Natural killer cell treated with Interleukin-12 subunit alpha and Interleukin-12 subunit beta and Interleukin-15 and Interleukin-18, amount 100 ng/mL, for 72 hours (primary cell): ENCODE results near the gene CTRL. TPM values are rescaled to one million over a fixed set of nuclear protein-coding genes. Genes with fewer than 3 reads are reported as not detected.

ENCODE experiments used
- ATAC-seq, 2 donors: fragments of 150-1000 bp; cut with Tn5 transposase in 1 of 2; sonication (Bioruptor Pico), chemical (Tn5 transposase) in 1 of 2; 2 replicates each; pipeline ENCODE4 v1.10.0; 2021
- DNase-seq: peaks from one replicate; pipeline ENCODE4 v3.0.0; 2022; ENCODE audit warnings: low spot score
- H3K27ac Mint-ChIP-seq, 2 donors: 1 replicate in 1 of 2; 2 replicates in 1 of 2; pipeline ENCODE4 v1.8.0; 2022; ENCODE audit warnings: mixed read lengths in 2 of 2, mild to moderate bottlenecking in 1 of 2, moderate library complexity in 1 of 2
- H3K27me3 Mint-ChIP-seq, 2 donors: 1 replicate in 1 of 2; 2 replicates in 1 of 2; pipeline ENCODE4 v1.8.0; 2022; ENCODE audit warnings: mixed read lengths in 2 of 2
- H3K36me3 Mint-ChIP-seq: one replicate; pipeline ENCODE4 v1.8.0; 2022; ENCODE audit warnings: mixed read lengths
- H3K4me1 Mint-ChIP-seq, 2 donors: 1 replicate in 1 of 2; 2 replicates in 1 of 2; pipeline ENCODE4 v1.8.0; 2022; ENCODE audit warnings: low read depth in 2 of 2, mixed read lengths in 2 of 2, mild to moderate bottlenecking in 1 of 2
- H3K4me3 Mint-ChIP-seq: one replicate; pipeline ENCODE4 v1.8.0; 2022; ENCODE audit warnings: mixed read lengths
- H3K9me3 Mint-ChIP-seq: 2 replicates; pipeline ENCODE4 v1.8.0; 2022; ENCODE audit warnings: mixed read lengths
- total RNA-seq, 2 donors: library from RNA; stranded (reverse); gene quantifications; one replicate each; pipeline ENCODE4 v1.2.3, GENCODE V29; 2022

CTRL gene
- total RNA-seq, 2 donors from 2014 or later, result 8.4 to 15.6 TPM

DNA sequence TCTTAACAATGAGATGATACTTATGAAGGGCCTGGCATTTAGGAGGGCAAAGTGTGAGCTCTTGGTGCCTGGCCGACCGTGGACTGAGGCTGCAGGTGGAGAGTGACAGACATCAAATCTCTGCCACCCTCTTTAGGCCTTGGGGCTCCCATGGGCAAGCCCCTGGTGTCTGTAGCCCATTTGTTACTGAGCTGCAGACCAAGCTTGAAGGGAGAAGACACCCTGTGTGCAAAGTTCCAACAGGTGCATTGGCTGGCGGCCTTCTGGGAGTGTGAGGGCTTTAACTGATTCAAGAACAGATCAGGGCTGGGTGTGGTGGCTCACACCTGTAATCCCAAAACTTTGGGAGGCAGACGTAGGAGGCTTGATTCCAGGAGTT lies 789 bp upstream of the CTRL start:
- H3K4me1 Mint-ChIP-seq, result peaks cover 24 to 28% of the 10 kb centered on the region in 2 donors
- DNase-seq (no peak), ATAC-seq (no peak)
- no peak overlapping the region for H3K27ac Mint-ChIP-seq
- no peaks in the 10 kb centered on the region for H3K27me3 Mint-ChIP-seq
- peaks cover 16% of the 10 kb centered on the region for H3K36me3 Mint-ChIP-seq
- H3K4me3 Mint-ChIP-seq, result no peak overlapping the region
- no peaks in the 10 kb centered on the region for H3K9me3 Mint-ChIP-seq

DNA sequence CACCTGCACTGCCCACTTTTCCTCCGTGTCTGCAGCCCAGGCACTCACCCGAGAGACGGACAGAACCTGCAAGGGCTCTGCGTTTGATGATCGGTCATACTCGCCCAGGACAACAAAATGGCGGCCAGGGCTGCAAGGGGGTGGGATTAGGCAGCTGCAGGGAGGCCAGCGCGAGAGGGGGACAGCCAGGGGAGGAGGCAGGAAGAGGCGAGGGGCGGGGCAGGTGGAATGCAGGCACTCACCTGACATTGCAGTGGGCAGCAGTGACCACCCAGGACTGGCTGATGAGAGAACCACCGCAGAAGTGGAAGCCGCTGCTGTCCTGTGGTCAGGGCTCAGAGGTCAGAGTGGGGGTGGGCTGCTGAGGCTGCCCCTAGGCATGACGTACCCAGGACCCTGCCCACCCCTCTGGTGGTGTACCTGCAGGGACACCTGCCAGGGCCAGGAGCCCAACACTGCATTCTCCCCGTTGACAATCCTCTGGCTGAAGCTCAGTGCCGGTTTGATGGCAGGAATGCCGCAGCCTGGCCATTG lies 917 bp downstream of the CTRL start:
- no peaks in the 10 kb centered on the region for H3K27me3 Mint-ChIP-seq
- H3K36me3 Mint-ChIP-seq, result peaks cover 9% of the 10 kb centered on the region
- H3K4me1 Mint-ChIP-seq, result peaks cover 16 to 19% of the 10 kb centered on the region in 2 donors
- no peak overlapping the region for H3K27ac Mint-ChIP-seq
- no peak for ATAC-seq
- no peaks in the 10 kb centered on the region for H3K9me3 Mint-ChIP-seq
- DNase-seq, result no peak
- no peak overlapping the region for H3K4me3 Mint-ChIP-seq

DNA sequence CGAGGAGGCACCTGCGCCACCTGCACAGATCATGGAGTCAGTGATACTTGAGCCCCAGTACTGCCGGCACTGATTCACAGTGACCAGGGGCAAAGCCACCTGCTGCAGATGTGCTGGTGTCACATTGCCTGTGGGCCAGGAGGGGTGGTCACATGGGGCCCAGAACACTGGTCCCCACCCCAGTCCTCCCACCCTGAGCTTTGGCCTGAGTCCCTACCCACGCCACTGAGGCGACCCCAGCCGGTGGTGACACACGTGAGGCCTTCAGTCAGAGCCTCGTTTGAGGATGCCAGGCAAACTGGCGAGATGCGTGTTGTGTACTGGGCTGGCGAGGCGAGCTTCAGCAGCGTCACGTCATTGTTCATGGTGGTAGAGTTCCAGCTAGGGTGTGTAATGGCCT lies 1.5 kb downstream of the CTRL start:
- DNase-seq, result no peak
- H3K27ac Mint-ChIP-seq, result no peak overlapping the region
- H3K27me3 Mint-ChIP-seq, result no peaks in the 10 kb centered on the region
- ATAC-seq, result no peak
- peaks cover 3% of the 10 kb centered on the region for H3K36me3 Mint-ChIP-seq
- peaks cover 10 to 13% of the 10 kb centered on the region in 2 donors for H3K4me1 Mint-ChIP-seq
- H3K9me3 Mint-ChIP-seq, result no peaks in the 10 kb centered on the region
- H3K4me3 Mint-ChIP-seq, result no peak overlapping the region

DNA sequence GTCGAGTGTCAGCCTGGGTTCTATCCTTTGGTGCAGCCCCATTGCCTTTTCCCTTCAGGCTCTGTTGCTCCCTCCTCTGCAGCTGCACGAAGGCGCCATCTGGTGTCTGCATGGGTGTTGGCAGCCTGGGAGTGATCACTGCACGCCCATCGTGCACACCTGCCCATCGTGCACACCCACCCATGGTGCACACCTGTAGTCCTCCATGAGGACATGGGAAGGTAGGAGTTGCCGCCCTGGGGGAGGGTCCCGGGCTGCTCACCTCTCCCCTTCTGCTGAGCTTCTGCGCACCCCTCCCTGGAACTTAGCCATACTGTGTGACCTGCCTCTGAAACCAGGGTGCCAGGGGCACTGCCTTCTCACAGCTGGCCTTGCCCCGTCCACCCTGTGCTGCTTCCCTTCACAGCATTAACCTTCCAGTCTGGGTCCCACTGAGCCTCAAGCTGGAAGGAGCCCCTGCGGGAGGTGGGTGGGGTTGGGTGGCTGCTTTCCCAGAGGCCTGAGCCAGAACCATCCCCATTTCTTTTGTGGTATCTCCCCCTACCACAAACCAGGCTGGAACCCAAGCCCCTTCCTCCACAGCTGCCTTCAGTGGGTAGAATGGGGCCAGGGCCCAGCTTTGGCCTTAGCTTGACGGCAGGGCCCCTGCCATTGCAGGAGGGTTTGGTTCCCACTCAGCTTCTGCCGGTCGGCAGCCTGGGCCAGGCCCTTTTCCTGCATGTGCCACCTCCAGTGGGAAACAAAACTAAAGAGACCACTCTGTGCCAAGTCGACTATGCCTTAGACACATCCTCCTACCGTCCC lies 2.9 kb downstream of the CTRL start:
- H3K27me3 Mint-ChIP-seq, result no peaks in the 10 kb centered on the region
- no peaks in the 10 kb centered on the region for H3K9me3 Mint-ChIP-seq
- peaks cover 1 to 9% of the 10 kb centered on the region in 2 donors for H3K4me1 Mint-ChIP-seq
- H3K36me3 Mint-ChIP-seq, result no peaks in the 10 kb centered on the region
- no peak overlapping the region for H3K27ac Mint-ChIP-seq
- peak; percentile 77 for DNase-seq
- no peak overlapping the region for H3K4me3 Mint-ChIP-seq
- ATAC-seq, result peak; percentile 71

DNA sequence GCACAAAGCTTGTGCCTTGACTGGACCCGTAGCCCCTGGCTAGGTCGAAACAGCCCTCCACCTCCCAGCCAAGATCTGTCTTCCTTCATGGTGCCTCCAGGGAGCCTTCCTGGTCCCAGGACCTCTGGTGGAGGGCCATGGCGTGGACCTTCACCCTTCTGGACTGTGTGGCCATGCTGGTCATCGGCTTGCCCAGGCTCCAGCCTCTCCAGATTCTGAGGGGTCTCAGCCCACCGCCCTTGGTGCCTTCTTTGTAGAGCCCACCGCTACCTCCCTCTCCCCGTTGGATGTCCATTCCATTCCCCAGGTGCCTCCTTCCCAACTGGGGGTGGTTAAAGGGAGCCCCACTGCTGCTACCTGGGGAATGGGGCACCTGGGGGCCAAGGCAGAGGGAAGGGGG lies 3.5 kb downstream of the CTRL start:
- Mint-ChIP-seq H3K27ac (no peak overlapping the region), H3K4me3 (no peak overlapping the region), H3K36me3 (no peaks in the 10 kb centered on the region), H3K9me3 (no peaks in the 10 kb centered on the region), H3K4me1 (peaks cover 0 to 9% of the 10 kb centered on the region in 2 donors), H3K27me3 (no peaks in the 10 kb centered on the region)
- no peak for DNase-seq
- no peak for ATAC-seq

DNA sequence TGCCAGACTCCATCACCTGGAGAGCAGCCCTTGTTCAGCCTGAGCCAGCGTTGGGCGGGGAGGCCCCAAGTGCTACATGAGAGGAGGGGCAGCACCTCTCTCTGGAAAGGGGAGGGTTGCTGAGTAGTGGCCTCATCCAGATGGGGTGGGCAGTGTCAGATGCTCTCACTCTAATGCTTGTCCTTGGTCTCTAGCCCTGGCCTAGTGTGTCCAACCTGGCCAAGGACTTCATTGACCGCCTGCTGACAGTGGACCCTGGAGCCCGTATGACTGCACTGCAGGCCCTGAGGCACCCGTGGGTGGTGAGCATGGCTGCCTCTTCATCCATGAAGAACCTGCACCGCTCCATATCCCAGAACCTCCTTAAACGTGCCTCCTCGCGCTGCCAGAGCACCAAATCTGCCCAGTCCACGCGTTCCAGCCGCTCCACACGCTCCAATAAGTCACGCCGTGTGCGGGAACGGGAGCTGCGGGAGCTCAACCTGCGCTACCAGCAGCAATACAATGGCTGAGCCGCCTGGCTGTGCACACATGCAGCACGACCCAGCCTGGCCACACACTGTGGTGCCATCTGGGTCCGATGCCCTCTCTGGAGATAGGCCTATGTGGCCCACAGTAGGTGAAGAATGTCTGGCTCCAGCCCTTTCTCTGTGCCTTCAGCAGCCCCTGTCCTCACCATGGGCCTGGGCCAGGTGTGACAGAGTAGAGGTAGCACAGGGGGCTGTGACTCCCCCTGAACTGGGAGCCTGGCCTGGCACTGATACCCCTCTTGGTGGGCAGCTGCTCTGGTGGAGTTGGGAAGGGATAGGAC lies 4.3 kb downstream of the CTRL start:
- Mint-ChIP-seq H3K27me3 (no peaks in the 10 kb centered on the region), H3K4me3 (no peak overlapping the region), H3K9me3 (no peaks in the 10 kb centered on the region), H3K27ac (no peak overlapping the region), H3K4me1 (peaks cover 0 to 10% of the 10 kb centered on the region in 2 donors), H3K36me3 (no peaks in the 10 kb centered on the region)
- DNase-seq (no peak), ATAC-seq (no peak)

DNA sequence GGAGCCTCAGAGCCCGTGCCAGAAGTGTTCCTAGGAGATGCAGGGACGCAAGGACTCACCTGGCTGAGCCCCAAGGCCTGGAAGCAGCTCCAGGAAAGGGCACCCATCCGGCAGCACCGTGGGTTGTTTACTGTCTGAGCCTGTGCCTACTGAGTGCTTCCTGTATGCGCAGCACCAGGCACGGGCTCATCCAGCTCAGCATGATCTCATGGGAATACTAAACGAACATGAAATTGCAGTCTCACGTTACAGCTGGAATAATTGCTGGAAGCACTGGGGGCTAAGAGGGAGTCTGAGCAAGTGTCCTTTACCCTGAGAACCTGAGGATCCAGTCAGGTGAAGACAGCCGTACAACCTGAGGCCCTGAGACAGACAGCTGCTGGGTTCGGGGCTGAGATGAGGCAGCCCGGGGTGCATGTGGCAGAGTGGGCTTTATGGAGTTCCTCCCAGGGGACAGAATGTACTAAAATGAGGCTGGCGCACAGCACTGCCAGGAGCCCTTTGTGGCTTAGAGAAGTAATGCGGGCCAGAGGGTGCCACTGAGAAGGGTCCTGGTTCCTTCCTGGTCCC lies 5.4 kb downstream of the CTRL start:
- no peak overlapping the region for H3K4me3 Mint-ChIP-seq
- peak overlapping the region in 1 of 2 donors; percentile 39 for H3K27ac Mint-ChIP-seq
- H3K36me3 Mint-ChIP-seq, result no peaks in the 10 kb centered on the region
- H3K4me1 Mint-ChIP-seq, result peaks cover 0 to 12% of the 10 kb centered on the region in 2 donors
- DNase-seq (no peak), ATAC-seq (no peak)
- H3K9me3 Mint-ChIP-seq, result no peaks in the 10 kb centered on the region
- H3K27me3 Mint-ChIP-seq, result no peaks in the 10 kb centered on the region

DNA sequence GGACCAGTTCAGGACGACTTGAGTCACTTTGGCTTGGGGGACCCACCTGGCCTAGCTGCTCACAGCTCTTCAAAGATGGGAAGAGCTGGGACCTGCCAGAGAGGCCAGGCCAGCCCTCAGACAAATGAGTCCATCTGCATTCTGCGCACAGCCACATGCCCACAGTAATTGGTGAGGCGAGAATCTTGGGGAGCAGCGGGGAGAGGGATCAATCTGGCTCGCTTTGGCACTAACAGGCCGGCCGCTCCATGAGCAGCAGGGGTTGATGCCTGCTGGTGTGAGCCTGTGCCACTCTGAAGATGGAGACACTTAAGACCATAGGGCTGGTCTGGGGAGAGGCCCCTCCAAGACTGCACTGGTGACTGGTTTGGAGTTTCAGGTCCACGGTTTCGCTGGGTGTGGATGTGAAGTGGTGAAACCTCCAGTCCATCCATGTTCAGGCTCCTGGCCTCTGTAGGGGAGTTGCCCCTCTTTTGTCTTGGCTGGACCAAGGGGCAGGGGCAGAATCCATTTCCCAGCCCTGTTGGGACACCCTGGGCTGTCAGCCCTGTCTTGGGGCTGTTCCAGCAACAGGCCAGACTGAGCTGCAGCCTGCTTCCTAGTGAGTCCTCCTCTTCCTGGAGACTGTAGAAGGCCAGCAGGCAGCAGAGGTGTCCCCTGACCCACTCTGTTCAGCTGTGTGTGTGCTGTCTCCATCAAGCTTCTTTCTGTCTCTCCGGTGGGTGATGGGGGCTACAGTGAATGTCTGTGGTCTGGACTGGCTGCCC lies 7.3 kb downstream of the CTRL start:
- H3K27ac Mint-ChIP-seq, result no peak overlapping the region
- H3K36me3 Mint-ChIP-seq, result no peaks in the 10 kb centered on the region
- no peaks in the 10 kb centered on the region for H3K9me3 Mint-ChIP-seq

DNA sequence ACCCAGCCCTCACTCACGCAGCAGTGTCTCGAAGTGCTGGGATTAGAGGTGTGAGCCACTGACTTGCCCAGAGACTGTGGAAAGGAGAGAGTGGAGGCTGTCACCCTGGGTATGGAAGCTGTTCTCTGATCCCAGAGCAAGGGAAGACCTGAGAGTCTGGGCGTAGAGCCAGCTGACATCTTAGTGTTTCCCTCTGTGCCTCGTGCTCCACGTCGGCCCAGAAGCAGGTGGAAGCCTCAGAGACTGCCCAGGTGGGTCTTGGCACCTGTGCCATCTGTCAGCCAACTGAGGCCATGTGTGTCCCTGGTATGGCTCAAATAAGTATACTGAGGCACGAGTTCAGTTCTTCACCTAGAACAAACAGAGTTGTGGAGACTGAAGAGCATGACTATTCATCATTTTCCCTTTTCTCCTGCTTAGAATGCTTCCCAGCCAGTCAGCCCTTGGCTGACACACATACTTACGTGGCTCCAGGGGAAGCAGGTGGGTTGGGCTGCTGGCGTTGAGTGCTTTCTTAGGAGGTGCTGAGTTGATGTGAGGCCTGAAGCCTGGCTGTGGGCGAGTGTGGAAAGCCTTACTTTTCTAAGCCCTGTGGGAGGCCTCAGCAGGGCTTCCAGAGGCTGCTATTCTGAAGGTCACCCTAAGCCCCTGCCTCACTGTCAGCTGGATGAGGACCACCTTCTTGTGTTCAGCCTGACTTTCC lies 8.1 kb downstream of the CTRL start:
- peaks cover 0 to 12% of the 10 kb centered on the region in 2 donors for H3K4me1 Mint-ChIP-seq
- H3K27ac Mint-ChIP-seq, result peak overlapping the region in 1 of 2 donors; percentile 23
- H3K9me3 Mint-ChIP-seq, result no peaks in the 10 kb centered on the region
- ATAC-seq, result no peak
- no peak for DNase-seq
- H3K27me3 Mint-ChIP-seq, result no peaks in the 10 kb centered on the region
- no peaks in the 10 kb centered on the region for H3K36me3 Mint-ChIP-seq
- no peak overlapping the region for H3K4me3 Mint-ChIP-seq

More for the DNA sequence above, 7.3 kb downstream of the CTRL start:
- ATAC-seq, result peak in 1 of 2 donors; percentile 3
- H3K27me3 Mint-ChIP-seq, result no peaks in the 10 kb centered on the region
- no peak overlapping the region for H3K4me3 Mint-ChIP-seq
- peaks cover 0 to 12% of the 10 kb centered on the region in 2 donors for H3K4me1 Mint-ChIP-seq
- no peak for DNase-seq

DNA sequence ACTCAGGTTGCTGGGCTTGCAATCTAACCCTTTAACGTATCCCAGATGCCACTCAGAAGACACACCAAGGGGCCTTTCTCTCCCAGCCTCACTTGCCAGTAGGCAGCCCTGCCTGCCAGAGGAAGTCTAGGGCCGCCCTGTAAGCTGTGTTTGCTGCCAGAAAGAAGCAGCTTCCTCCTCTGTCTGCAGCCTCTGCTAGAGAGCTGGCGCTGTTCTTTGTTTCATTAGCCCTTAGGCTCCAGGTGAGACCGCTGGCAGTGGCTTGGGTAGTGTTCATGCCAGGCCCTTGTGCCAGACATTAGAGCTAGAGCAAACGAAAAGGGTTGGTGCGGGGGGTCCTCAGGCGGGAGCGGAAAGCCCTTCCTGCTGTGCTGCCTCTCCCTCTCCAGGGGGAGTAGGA lies 8.9 kb downstream of the CTRL start:
- H3K36me3 Mint-ChIP-seq, result no peaks in the 10 kb centered on the region
- H3K27me3 Mint-ChIP-seq, result no peaks in the 10 kb centered on the region
- no peaks in the 10 kb centered on the region for H3K9me3 Mint-ChIP-seq
- H3K4me3 Mint-ChIP-seq, result no peak overlapping the region
- peak overlapping the region in 1 of 2 donors; percentile 23 for H3K27ac Mint-ChIP-seq
- ATAC-seq (no peak), DNase-seq (no peak)
- peaks cover 5 to 13% of the 10 kb centered on the region in 2 donors for H3K4me1 Mint-ChIP-seq

DNA sequence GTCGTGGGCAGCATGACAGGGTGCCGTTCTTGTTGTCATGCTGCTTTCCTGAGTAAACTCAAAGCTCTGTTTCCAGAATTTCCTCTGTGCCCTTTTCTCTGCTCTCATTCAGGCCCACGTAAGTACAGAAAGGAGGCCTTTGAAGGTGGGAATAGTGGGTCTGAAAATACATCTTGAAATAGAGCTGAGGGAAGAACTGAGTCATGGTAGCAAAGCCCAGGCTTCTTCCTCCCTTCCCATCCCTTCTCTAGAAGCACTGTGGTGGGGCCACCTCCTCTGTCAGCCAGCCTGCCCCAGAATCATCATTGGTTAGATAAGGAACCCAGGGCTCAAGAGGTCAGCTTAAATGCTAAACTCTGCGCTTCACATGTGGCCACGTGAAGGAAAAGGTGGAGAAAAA lies 9.4 kb downstream of the CTRL start:
- H3K9me3 Mint-ChIP-seq, result no peaks in the 10 kb centered on the region
- H3K27ac Mint-ChIP-seq, result no peak overlapping the region
- no peaks in the 10 kb centered on the region for H3K36me3 Mint-ChIP-seq
- no peak overlapping the region for H3K4me3 Mint-ChIP-seq
- ATAC-seq (no peak), DNase-seq (no peak)
- H3K27me3 Mint-ChIP-seq, result no peaks in the 10 kb centered on the region
- H3K4me1 Mint-ChIP-seq, result peaks cover 10 to 18% of the 10 kb centered on the region in 2 donors

DNA sequence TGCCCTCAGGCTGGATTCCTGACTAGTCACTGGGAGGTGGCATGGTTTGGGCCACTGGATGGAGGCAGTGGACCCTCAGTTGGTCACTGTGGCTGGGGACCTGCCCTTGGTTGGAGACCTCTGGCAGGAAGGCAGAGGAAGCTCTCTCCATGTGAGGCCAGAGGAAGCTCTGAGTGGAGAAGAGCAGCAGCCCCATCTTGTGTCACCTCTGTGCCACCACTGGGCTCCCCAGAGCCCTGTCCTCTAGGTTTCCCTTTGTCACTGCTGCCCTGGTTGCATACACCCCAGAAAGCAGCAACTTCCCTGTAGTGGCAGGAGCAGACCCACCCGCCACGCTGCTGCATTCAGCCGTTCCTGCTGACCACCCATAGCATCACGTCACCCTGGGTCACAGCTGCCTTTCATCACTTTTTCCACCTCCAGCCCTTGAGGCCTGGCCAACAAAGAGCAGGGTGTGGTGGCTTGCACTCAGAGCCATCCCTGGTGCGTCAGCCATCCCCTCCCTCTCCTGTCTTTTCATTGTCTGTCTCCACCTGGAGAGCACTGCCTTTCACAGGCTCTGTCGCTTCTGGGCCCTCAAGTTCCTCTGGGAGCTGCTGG lies 11.9 kb downstream of the CTRL start:
- Mint-ChIP-seq H3K4me3 (no peak overlapping the region), H3K36me3 (no peaks in the 10 kb centered on the region), H3K27ac (peak overlapping the region in 1 of 2 donors; percentile 39), H3K9me3 (no peaks in the 10 kb centered on the region), H3K4me1 (peaks cover 12 to 31% of the 10 kb centered on the region in 2 donors), H3K27me3 (no peaks in the 10 kb centered on the region)
- DNase-seq, result no peak
- ATAC-seq, result no peak
